Lung (tissue), 12 donors: ENCODE data around the gene ERBIN. TPM values are rescaled to one million over a fixed set of nuclear protein-coding genes. Genes with fewer than 3 reads are reported as not detected.

ENCODE experiments used
- ATAC-seq: fragments of 200-7000 bp; cut with Tn5 transposase; one replicate; pipeline ENCODE4 v1.9.1; 2020; ENCODE audit warnings: moderate number of reproducible peaks; ENCODE audit not compliant: insufficient read depth, low FRiP score
- DNase-seq, 3 donors: peaks; one replicate each; pipeline ENCODE4 v3.0.0-alpha.2; 2013 to 2017
- H3K27ac ChIP-seq, 2 donors: one replicate each; pipeline ENCODE4 v1.5.1; 2013; ENCODE audit warnings: mild to moderate bottlenecking in 2 of 2, moderate library complexity in 2 of 2, control low read depth in 1 of 2, inconsistent platforms in 1 of 2, low read depth in 1 of 2, low read length in 1 of 2
- H3K27me3 ChIP-seq, 3 donors: one replicate each; pipeline ENCODE4 v1.5.1; 2013; ENCODE audit warnings: low read length in 2 of 3; ENCODE audit not compliant: control insufficient read depth in 3 of 3, insufficient read depth in 3 of 3
- H3K36me3 ChIP-seq, 4 donors: one replicate each; pipeline ENCODE4 v1.5.1; 2013; ENCODE audit warnings: low read length in 4 of 4, mild to moderate bottlenecking in 1 of 4, moderate library complexity in 1 of 4; ENCODE audit not compliant: control insufficient read depth in 4 of 4, insufficient read depth in 4 of 4
- H3K4me1 ChIP-seq, 5 donors: one replicate each; pipeline ENCODE4 v1.5.1; 2013; ENCODE audit warnings: low read length in 5 of 5, mild to moderate bottlenecking in 2 of 5, moderate library complexity in 1 of 5; ENCODE audit not compliant: control insufficient read depth in 5 of 5, insufficient read depth in 5 of 5
- H3K4me3 ChIP-seq: one replicate; pipeline ENCODE4 v1.5.1; 2013; ENCODE audit warnings: mild to moderate bottlenecking, control low read depth, moderate library complexity
- H3K9ac ChIP-seq, 2 donors: one replicate each; pipeline ENCODE4 v1.5.1; 2013; ENCODE audit warnings: low read length in 2 of 2, control low read depth in 1 of 2; ENCODE audit not compliant: insufficient read depth in 1 of 2
- H3K9me3 ChIP-seq, 4 donors: one replicate each; pipeline ENCODE4 v1.5.1; 2013; ENCODE audit warnings: low read length in 3 of 4, mild to moderate bottlenecking in 1 of 4, moderate library complexity in 1 of 4; ENCODE audit not compliant: control insufficient read depth in 4 of 4, insufficient read depth in 3 of 4
- WGBS, 2 donors: extraction: QIAGEN DNeasy Blood & Tissue Kit; methylation state at CpG; one replicate each; pipeline ENCODE4 v1.1.7; 2013; 5-methylcytosine and 5-hydroxymethylcytosine counted together
- polyA plus RNA-seq, 2 donors: library from polyadenylated mRNA; stranded (reverse); fragments of 200-250 nt; gene quantifications; one replicate each; pipeline ENCODE4 v1.2.1, GENCODE V29; 2013
- total RNA-seq, 2 donors: library from RNA; depleted of rRNA in 1 of 2; stranded (reverse); fragments of >200 nt in 1 of 2; gene quantifications; one replicate each; pipeline ENCODE4 v1.2.1, GENCODE V29; 2014 to 2021
- TF ChIP-seq, protein P1 (sequence below): IDR thresholded peaks from 2 replicates; pipeline ENCODE4 v1.5.1; 2012; ENCODE audit warnings: mild to moderate bottlenecking; ENCODE audit errors: control extremely low read depth, extremely low read depth
- donor health status: control.
- donor health status: control.
- donor health status: Bipolar disorder and iron deficiency.
- donor health status: healthy.
- donor health status: DM: yes; HTN: yes; CAD: no.

The ERBIN gene
- total and polyA plus RNA-seq, 4 donors = 13.8 to 235 (median 41.9) TPM

DNA sequence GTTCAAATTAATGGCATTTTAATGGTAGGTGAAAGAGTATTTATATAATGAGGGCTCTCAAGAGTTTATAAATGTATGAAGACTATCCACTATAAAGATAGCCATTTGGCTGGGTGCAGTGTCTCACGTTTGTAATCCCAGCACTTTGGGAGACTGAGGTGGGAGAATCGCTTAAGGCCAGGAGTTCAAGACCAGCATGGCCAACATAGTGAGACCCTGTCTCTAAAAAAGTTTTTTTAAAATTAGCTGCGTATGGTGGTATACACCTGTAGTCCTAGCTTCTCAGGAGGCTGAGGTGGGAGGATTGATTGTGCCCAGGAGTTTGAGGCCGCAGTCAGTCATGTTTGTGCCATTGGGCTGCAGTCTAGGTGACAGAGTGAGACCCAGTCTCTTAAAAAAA, 61.6 kb downstream of the ERBIN start:
- H3K4me3 ChIP-seq = no peak overlapping the region
- H3K9ac ChIP-seq = no peak overlapping the region
- H3K27ac ChIP-seq = no peak overlapping the region
- H3K27me3 ChIP-seq = no peaks in the 10 kb centered on the region
- TF ChIP-seq, protein P1, sequence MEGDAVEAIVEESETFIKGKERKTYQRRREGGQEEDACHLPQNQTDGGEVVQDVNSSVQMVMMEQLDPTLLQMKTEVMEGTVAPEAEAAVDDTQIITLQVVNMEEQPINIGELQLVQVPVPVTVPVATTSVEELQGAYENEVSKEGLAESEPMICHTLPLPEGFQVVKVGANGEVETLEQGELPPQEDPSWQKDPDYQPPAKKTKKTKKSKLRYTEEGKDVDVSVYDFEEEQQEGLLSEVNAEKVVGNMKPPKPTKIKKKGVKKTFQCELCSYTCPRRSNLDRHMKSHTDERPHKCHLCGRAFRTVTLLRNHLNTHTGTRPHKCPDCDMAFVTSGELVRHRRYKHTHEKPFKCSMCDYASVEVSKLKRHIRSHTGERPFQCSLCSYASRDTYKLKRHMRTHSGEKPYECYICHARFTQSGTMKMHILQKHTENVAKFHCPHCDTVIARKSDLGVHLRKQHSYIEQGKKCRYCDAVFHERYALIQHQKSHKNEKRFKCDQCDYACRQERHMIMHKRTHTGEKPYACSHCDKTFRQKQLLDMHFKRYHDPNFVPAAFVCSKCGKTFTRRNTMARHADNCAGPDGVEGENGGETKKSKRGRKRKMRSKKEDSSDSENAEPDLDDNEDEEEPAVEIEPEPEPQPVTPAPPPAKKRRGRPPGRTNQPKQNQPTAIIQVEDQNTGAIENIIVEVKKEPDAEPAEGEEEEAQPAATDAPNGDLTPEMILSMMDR = no peak
- no peak for ATAC-seq
- H3K4me1 ChIP-seq = peaks cover 6 to 12% (median 8%) of the 10 kb centered on the region in 5 donors
- H3K36me3 ChIP-seq = peaks cover 0 to 6% (median 3%) of the 10 kb centered on the region in 4 donors
- H3K9me3 ChIP-seq = no peaks in the 10 kb centered on the region
- WGBS, 2 donors = 94 to 96% methylated on average over 4 of the region's 4 CpGs
- DNase-seq = no peak

DNA sequence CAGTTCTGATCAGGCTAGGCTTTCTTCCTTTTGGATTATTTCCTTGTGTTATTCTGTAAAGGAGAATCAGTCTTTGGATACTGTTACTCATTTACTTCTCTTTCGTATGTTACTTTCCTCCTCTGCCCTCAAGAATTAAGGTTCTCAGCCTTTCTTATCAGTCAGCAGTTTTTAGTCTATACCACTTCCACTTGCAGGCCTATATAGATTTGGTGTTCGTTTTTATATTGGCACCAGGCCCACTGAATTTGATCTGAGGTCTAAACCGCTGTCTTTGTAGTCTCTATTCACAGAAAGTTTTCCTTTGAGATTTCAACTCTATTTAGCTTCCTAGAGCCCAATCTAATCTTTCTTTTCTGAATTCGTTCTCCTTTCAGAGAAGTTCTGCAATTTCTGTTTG, 62.8 kb downstream of the ERBIN start:
- no peak overlapping the region for H3K4me3 ChIP-seq
- H3K36me3 ChIP-seq = peaks cover 0 to 5% (median 3%) of the 10 kb centered on the region in 4 donors
- 71 to 72% methylated on average over 4 of the region's 4 CpGs for WGBS, 2 donors
- no peaks in the 10 kb centered on the region for H3K27me3 ChIP-seq
- ATAC-seq (no peak), DNase-seq (no peak)
- H3K9ac ChIP-seq = no peak overlapping the region
- peaks cover 6 to 9% (median 8%) of the 10 kb centered on the region in 5 donors for H3K4me1 ChIP-seq
- H3K27ac ChIP-seq = no peak overlapping the region
- TF ChIP-seq, protein P1 = no peak
- no peaks in the 10 kb centered on the region for H3K9me3 ChIP-seq

DNA sequence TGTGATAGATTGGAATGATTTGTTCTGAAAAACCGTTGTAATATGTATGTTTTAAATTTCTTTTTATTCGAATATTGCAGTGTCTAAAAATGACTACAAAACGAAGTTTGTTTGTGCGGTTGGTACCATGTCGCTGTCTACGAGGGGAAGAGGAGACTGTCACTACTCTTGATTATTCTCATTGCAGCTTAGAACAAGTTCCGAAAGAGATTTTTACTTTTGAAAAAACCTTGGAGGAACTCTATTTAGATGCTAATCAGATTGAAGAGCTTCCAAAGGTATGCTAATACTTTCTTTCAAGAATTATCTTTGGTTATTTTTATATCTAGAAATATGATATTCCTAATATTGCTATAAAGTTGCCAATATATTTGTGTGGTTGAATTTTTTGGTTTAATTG, 66.3 kb downstream of the ERBIN start:
- Histone ChIP-seq H3K9ac (no peak overlapping the region), H3K27ac (no peak overlapping the region), H3K4me3 (no peak overlapping the region), H3K27me3 (no peaks in the 10 kb centered on the region), H3K36me3 (peaks cover 2 to 11% (median 5%) of the 10 kb centered on the region in 4 donors), H3K9me3 (no peaks in the 10 kb centered on the region), H3K4me1 (no peaks in the 10 kb centered on the region)
- WGBS, 2 donors = 90 to 94% methylated on average over 7 of the region's 7 CpGs
- DNase-seq = no peak
- ATAC-seq = no peak
- TF ChIP-seq, protein P1 = no peak
